Spinal cord (tissue), 10 donors: ENCODE results near the gene PLB1. TPM values are rescaled to one million over a fixed set of nuclear protein-coding genes. Genes with fewer than 3 reads are reported as not detected.

Source experiments
- DNase-seq, 6 donors: peaks; one replicate each; pipeline versions ENCODE4 v3.0.0 to v3.0.0-alpha.2; 2013 to 2015; ENCODE audit warnings: low spot score in 6 of 6, low read depth in 4 of 6
- H3K27ac ChIP-seq: one replicate; pipeline ENCODE4 v1.5.1; 2013; ENCODE audit warnings: low read depth, low read length, control low read depth
- H3K27me3 ChIP-seq: one replicate; pipeline ENCODE4 v1.6.1; 2013; ENCODE audit warnings: low read length; ENCODE audit not compliant: control insufficient read depth, insufficient read depth
- H3K36me3 ChIP-seq: one replicate; pipeline ENCODE4 v1.6.1; 2013; ENCODE audit warnings: low read length; ENCODE audit not compliant: control insufficient read depth, insufficient read depth
- H3K4me1 ChIP-seq: one replicate; pipeline ENCODE4 v1.6.1; 2013; ENCODE audit warnings: low read length; ENCODE audit not compliant: control insufficient read depth, insufficient read depth
- H3K4me3 ChIP-seq: one replicate; pipeline ENCODE4 v1.5.1; 2013; ENCODE audit warnings: low read depth, low read length, control low read depth
- H3K9me3 ChIP-seq: one replicate; pipeline ENCODE4 v1.6.1; 2013; ENCODE audit warnings: low read length; ENCODE audit not compliant: control insufficient read depth, insufficient read depth
- WGBS: methylation state at CpG from one replicate; pipeline ENCODE4 v1.1.5; 2013; ENCODE audit warnings: missing lambda C conversion rate; ENCODE audit not compliant: insufficient coverage; 5-methylcytosine and 5-hydroxymethylcytosine counted together
- polyA plus RNA-seq, 2 donors: library from polyadenylated mRNA; unstranded; fragments of 120-200 nt; gene quantifications; one replicate each; pipeline ENCODE4 v1.2.1, GENCODE V29; 2013; ENCODE audit not compliant: insufficient read length in 2 of 2
- total RNA-seq, 2 donors: library from RNA; depleted of rRNA in 1 of 2; stranded (reverse); fragments of 120-200 nt in 1 of 2; fragments of >200 nt in 1 of 2; gene quantifications; one replicate each; pipeline versions ENCODE4 v1.2.3 to v1.2.4, GENCODE V29; 2013 to 2014
- donor health status: healthy.

The PLB1 gene
- total and polyA plus RNA-seq, 4 donors = 5.5 to 11.2 (median 10.6) TPM

GRCh38 chr2:28580078-28580477, 84.2 kb downstream of the PLB1 start:
- H3K4me3 ChIP-seq = no peak overlapping the region
- H3K4me1 ChIP-seq = no peaks in the 10 kb centered on the region
- H3K9me3 ChIP-seq = no peaks in the 10 kb centered on the region
- H3K27me3 ChIP-seq = no peaks in the 10 kb centered on the region
- peaks cover 3% of the 10 kb centered on the region for H3K36me3 ChIP-seq
- H3K27ac ChIP-seq = no peak overlapping the region
- no peak for DNase-seq
- WGBS = 80% methylated on average over 3 of the region's 5 CpGs

GRCh38 chr2:28581312-28581711, 85.5 kb downstream of the PLB1 start:
- no peaks in the 10 kb centered on the region for H3K27me3 ChIP-seq
- no peak for DNase-seq
- H3K9me3 ChIP-seq = no peaks in the 10 kb centered on the region
- H3K4me1 ChIP-seq = no peaks in the 10 kb centered on the region
- H3K27ac ChIP-seq = no peak overlapping the region
- no peak overlapping the region for H3K4me3 ChIP-seq
- WGBS = 100% methylated on average over 1 of the region's 4 CpGs
- peaks cover 3% of the 10 kb centered on the region for H3K36me3 ChIP-seq

- peaks cover 3% of the 10 kb centered on the region for H3K36me3 ChIP-seq
- 83% methylated on average over 5 of the region's 6 CpGs for WGBS
- no peak overlapping the region for H3K4me3 ChIP-seq
- DNase-seq = no peak
- no peaks in the 10 kb centered on the region for H3K9me3 ChIP-seq
- no peaks in the 10 kb centered on the region for H3K27me3 ChIP-seq
- H3K4me1 ChIP-seq = no peaks in the 10 kb centered on the region
- no peak overlapping the region for H3K27ac ChIP-seq
Observed at GRCh38 chr2:28582152-28582551, 86.3 kb downstream of the PLB1 start.

GRCh38 chr2:28582595-28582994, 86.7 kb downstream of the PLB1 start:
- no peak for DNase-seq
- Histone ChIP-seq H3K27me3 (no peaks in the 10 kb centered on the region), H3K4me3 (no peak overlapping the region), H3K9me3 (no peaks in the 10 kb centered on the region), H3K36me3 (peaks cover 3% of the 10 kb centered on the region), H3K4me1 (no peaks in the 10 kb centered on the region), H3K27ac (no peak overlapping the region)
- 30% methylated on average over 4 of the region's 5 CpGs for WGBS

GRCh38 chr2:28583899-28584553, 88.2 kb downstream of the PLB1 start:
- Histone ChIP-seq H3K4me1 (no peaks in the 10 kb centered on the region), H3K27ac (no peak overlapping the region), H3K36me3 (peaks cover 3% of the 10 kb centered on the region), H3K27me3 (no peaks in the 10 kb centered on the region), H3K4me3 (no peak overlapping the region), H3K9me3 (no peaks in the 10 kb centered on the region)
- WGBS = 76% methylated on average over 8 of the region's 10 CpGs
- DNase-seq = no peak

- H3K36me3 ChIP-seq = peaks cover 6% of the 10 kb centered on the region
- H3K4me3 ChIP-seq = no peak overlapping the region
- no peak overlapping the region for H3K27ac ChIP-seq
- no peaks in the 10 kb centered on the region for H3K27me3 ChIP-seq
- WGBS = 92% methylated on average over 5 of the region's 7 CpGs
- DNase-seq = no peak
- H3K9me3 ChIP-seq = no peaks in the 10 kb centered on the region
- H3K4me1 ChIP-seq = no peaks in the 10 kb centered on the region
Observed at GRCh38 chr2:28586867-28587266, 91.0 kb downstream of the PLB1 start.

- DNase-seq = no peak
- Histone ChIP-seq H3K4me1 (no peaks in the 10 kb centered on the region), H3K9me3 (no peaks in the 10 kb centered on the region), H3K36me3 (peaks cover 6% of the 10 kb centered on the region), H3K27ac (no peak overlapping the region), H3K27me3 (no peaks in the 10 kb centered on the region), H3K4me3 (no peak overlapping the region)
- 77% methylated on average over 15 of the region's 15 CpGs for WGBS
Observed at GRCh38 chr2:28587526-28588291, 91.8 kb downstream of the PLB1 start.

GRCh38 chr2:28588292-28588670, 92.4 kb downstream of the PLB1 start:
- Histone ChIP-seq H3K27ac (no peak overlapping the region), H3K27me3 (no peaks in the 10 kb centered on the region), H3K4me3 (no peak overlapping the region), H3K9me3 (no peaks in the 10 kb centered on the region), H3K4me1 (no peaks in the 10 kb centered on the region), H3K36me3 (peaks cover 6% of the 10 kb centered on the region)
- 83% methylated on average over 1 of the region's 3 CpGs for WGBS
- DNase-seq = no peak

GRCh38 chr2:28589746-28590463, 94.0 kb downstream of the PLB1 start:
- no peaks in the 10 kb centered on the region for H3K9me3 ChIP-seq
- H3K27ac ChIP-seq = no peak overlapping the region
- no peaks in the 10 kb centered on the region for H3K27me3 ChIP-seq
- H3K4me3 ChIP-seq = no peak overlapping the region
- peaks cover 6% of the 10 kb centered on the region for H3K36me3 ChIP-seq
- WGBS = 90% methylated on average over 14 of the region's 15 CpGs
- peaks cover 7% of the 10 kb centered on the region for H3K4me1 ChIP-seq
- DNase-seq = no peak
